ENCODE results near the gene TRPM1. TPM values are rescaled to one million over a fixed set of nuclear protein-coding genes. Genes with fewer than 3 reads are reported as not detected.

TRPM1 gene
- total RNA-seq, 1 donor from 2014 or later: not detected

DNA sequence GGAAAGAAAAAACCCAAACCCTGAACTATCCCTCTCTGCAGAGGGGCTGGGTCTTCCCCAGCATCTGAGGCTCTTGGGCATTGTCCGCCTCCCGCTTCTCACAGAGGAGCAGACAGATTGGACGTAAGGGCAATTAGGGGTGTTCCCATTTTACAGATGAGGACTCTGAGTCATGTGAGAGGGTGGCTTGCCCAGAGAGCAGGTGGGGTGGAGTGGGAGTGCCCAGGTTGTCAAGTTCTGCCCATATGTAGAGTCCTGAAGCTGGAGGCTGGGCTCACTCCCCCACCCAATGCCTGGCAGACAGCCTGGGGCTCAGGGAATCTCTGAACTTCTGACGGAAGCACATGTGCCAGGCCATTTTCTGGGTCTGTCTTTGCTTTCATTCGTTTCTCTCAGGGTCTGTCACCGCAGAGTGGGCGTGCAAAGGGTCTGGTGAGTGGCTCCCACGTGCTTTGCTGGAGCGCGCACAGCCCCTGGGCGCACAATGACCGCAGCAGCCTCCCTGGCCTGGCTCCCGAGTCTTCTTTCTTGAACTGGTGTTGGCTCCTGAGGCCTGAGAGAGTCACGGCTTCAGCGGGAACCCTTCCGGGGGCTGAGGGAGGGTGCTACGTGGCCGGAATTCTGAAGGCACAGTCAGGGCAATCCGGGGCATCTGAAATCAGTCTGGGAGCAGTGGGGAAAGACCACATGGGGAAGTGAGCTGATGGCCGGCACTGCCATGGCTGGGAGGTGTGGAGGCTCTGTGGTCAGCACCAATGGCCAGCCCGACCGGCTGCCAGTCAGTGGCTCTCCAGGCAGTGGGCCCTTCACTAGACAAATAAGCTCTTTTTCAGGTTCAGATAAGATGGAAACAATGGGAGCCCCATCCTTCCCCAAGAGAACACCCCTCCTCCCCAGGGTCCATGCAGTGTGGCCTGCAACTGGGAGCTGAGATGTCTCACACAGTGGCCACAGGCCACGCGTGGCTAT lies 1.1 kb upstream of the TRPM1 start:
- TF ChIP-seq, protein P1, sequence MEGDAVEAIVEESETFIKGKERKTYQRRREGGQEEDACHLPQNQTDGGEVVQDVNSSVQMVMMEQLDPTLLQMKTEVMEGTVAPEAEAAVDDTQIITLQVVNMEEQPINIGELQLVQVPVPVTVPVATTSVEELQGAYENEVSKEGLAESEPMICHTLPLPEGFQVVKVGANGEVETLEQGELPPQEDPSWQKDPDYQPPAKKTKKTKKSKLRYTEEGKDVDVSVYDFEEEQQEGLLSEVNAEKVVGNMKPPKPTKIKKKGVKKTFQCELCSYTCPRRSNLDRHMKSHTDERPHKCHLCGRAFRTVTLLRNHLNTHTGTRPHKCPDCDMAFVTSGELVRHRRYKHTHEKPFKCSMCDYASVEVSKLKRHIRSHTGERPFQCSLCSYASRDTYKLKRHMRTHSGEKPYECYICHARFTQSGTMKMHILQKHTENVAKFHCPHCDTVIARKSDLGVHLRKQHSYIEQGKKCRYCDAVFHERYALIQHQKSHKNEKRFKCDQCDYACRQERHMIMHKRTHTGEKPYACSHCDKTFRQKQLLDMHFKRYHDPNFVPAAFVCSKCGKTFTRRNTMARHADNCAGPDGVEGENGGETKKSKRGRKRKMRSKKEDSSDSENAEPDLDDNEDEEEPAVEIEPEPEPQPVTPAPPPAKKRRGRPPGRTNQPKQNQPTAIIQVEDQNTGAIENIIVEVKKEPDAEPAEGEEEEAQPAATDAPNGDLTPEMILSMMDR (IDR thresholded peaks at IDR 0.05; ENCODE audit: insufficient read depth, low read length, poor library complexity, severe bottlenecking): no peak
- DNase-seq (ENCODE audit: low read depth): no peak
- H3K27me3 ChIP-seq (ENCODE audit: control insufficient read depth, insufficient read depth, low read length): no peaks in the 10 kb centered on the region
- H3K4me3 ChIP-seq (ENCODE audit: low read depth, low read length): no peak overlapping the region
- no peaks in the 10 kb centered on the region for H3K36me3 ChIP-seq (ENCODE audit: control insufficient read depth, insufficient read depth, low read length)

DNA sequence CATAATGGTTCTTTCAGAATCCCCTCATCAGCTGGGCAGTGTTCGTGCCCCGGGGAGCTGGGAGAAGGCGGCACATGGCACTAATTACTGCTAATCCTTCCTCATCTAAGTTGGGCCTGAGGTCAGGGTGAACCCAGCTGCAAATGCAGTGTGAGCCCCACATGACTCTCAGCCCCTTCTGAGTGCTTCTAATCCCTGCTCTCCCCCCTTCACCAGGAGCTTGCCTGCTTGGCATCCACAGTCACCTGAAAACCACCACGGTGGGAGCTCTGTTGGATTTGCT lies 455 bp upstream of the TRPM1 start:
- DNase-seq (ENCODE audit: low read depth): no peak
- Histone ChIP-seq H3K27me3 (ENCODE audit: control insufficient read depth, insufficient read depth, low read length) (no peaks in the 10 kb centered on the region), H3K36me3 (ENCODE audit: control insufficient read depth, insufficient read depth, low read length) (no peaks in the 10 kb centered on the region), H3K4me3 (ENCODE audit: low read depth, low read length) (no peak overlapping the region)
- TF ChIP-seq, protein P1 (IDR thresholded peaks at IDR 0.05; ENCODE audit: insufficient read depth, low read length, poor library complexity, severe bottlenecking): no peak

DNA sequence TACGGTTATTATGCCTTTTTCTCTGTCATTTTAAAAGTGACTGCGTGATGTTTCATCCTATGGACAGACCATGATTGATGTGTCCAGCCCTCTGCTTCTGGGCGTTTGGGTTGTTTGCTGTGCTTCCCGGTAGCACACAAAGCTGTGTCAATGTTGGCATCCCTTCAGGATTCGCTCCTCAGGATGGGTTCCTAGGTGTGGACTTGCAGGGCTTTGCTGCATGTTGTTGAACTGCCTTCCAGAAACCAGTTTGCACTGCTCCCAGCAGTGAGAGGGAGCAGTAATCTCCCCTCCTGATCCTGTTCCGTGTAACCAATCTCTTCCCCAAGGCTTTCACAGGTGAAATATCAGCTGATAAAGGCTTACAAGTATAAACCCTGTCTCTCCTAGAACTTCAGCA lies 787 bp downstream of the TRPM1 start:
- no peak for DNase-seq (ENCODE audit: low read depth)
- Histone ChIP-seq H3K36me3 (ENCODE audit: control insufficient read depth, insufficient read depth, low read length) (no peaks in the 10 kb centered on the region), H3K27me3 (ENCODE audit: control insufficient read depth, insufficient read depth, low read length) (no peaks in the 10 kb centered on the region), H3K4me3 (ENCODE audit: low read depth, low read length) (no peak overlapping the region)
- TF ChIP-seq, protein P1 (IDR thresholded peaks at IDR 0.05; ENCODE audit: insufficient read depth, low read length, poor library complexity, severe bottlenecking): no peak

DNA sequence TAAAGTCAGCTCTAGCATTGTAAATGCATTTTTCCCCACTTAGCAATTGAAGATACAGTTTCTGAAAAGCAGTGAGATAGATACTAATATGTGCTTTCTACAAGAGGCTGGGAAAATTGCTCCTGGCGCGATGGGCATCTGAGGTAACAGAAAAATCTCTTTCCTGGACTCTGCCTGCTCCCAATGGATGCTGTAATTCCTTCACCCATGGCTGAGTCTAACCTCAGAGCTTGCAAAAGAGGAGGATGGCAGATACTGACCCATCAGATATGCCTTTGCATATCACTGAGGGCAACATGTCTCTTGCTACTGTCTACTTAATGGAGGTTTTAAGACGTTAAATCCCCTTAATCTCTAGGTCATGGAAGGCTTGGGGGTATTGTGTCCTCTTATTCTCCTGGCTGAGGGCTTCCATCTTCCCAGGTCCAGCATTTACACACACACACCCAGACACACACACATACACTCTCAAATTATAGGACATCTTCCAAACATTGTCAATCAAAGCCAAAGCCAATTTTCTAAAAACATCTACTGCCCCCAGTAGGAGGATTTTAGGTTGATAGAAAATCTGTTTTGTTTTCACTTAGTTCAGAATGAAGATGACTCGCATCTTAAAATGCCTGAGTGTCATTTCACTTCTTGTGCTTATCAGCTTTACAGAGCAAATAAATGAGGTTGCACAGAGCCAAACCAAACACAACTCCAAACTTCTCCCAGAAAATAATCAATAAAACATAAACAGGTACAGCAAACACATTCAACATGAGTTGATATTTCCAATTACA lies 2.4 kb downstream of the TRPM1 start:
- TF ChIP-seq, protein P1 (IDR thresholded peaks at IDR 0.05; ENCODE audit: insufficient read depth, low read length, poor library complexity, severe bottlenecking): no peak
- Histone ChIP-seq H3K36me3 (ENCODE audit: control insufficient read depth, insufficient read depth, low read length) (no peaks in the 10 kb centered on the region), H3K27me3 (ENCODE audit: control insufficient read depth, insufficient read depth, low read length) (no peaks in the 10 kb centered on the region), H3K4me3 (ENCODE audit: low read depth, low read length) (no peak overlapping the region)
- no peak for DNase-seq (ENCODE audit: low read depth)

DNA sequence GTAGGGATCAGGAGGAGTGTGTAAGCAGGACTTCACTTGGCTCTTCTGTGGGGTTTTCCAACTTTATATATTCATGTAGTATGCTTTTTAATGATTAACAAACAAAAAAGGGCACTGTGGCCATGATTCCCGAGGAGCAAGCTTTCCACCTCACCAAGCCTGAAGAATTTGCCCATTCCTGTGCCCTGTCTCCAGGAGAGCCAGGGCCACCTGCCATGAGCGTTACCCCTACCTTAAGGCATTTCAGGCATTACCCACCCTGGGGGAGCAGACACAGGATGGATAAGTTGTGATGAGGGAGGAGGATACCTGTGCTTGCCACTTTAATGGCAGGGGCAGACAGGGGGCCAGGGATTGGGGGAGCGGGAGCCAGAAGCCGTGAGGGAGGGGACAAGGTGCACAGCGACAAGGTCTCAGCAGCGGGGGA lies 3.0 kb downstream of the TRPM1 start:
- Histone ChIP-seq H3K27me3 (ENCODE audit: control insufficient read depth, insufficient read depth, low read length) (no peaks in the 10 kb centered on the region), H3K36me3 (ENCODE audit: control insufficient read depth, insufficient read depth, low read length) (no peaks in the 10 kb centered on the region), H3K4me3 (ENCODE audit: low read depth, low read length) (no peak overlapping the region)
- DNase-seq (ENCODE audit: low read depth): peak; percentile 78
- TF ChIP-seq, protein P1 (IDR thresholded peaks at IDR 0.05; ENCODE audit: insufficient read depth, low read length, poor library complexity, severe bottlenecking): no peak

Data from kidney epithelial cell (primary cell).